ENCODE results near the gene MYO1B. TPM values are rescaled to one million over a fixed set of nuclear protein-coding genes. Genes with fewer than 3 reads are reported as not detected.
A peak's percentile ranks its signal among the peaks of the same experiment; 100 is the strongest.

The MYO1B gene
- total and polyA plus RNA-seq, 2 of the 4 experiments (the other 2 are of a cell fraction) = 57.2 to 116 TPM

DNA sequence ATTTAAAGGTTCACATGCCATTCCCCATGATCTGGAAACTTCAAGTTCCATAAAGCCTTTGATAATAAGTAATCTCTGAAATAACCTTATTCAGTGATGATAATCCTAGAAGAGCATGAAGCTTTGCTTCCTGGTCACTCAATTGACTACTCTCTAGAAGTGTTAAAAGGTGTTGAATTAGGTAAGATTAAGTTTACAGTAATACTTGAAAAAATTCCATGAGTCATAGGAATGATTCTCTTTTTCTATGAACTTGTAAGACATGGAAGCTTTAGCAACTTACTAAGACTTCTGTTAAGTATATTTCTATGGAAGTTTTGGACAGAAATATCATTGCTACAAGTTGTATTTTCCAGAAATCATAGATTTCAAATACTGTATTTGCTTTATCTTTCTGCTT, 100.6 kb downstream of the MYO1B start:
- no peak overlapping the region for H2BK120ac ChIP-seq (ENCODE audit: low read depth, low read length)
- BruUV-seq (replicated peaks) = no TSS peak
- ATAC-seq (ENCODE audit: low read depth) = peak; percentile 21

More for the DNA sequence above, 100.6 kb downstream of the MYO1B start:
- H3K79me1 ChIP-seq (ENCODE audit: low read depth in 1 of 2, low read length in 2 of 2) = peaks cover 37 to 69% of the 10 kb centered on the region in 2 experiments
- no peak overlapping the region; a peak in 1 of 4 replicates for H4K8ac ChIP-seq (ENCODE audit: low read depth in 2 of 2, low read length in 2 of 2)
- H3K4me1 ChIP-seq (ENCODE audit: control insufficient read depth, insufficient read depth, low read length) = peaks cover 45% of the 10 kb centered on the region
- no peak overlapping the region for H3K9ac ChIP-seq (ENCODE audit: low read depth, low read length)
- no peak overlapping the region; the same call in 1 of the 2 replicates for H4K5ac ChIP-seq (ENCODE audit: low read depth, low read length)
- H3K4me3 ChIP-seq (ENCODE audit: insufficient read depth, low read depth, low read length) = no peak overlapping the region
- no peak overlapping the region for H3K23ac ChIP-seq (ENCODE audit: low read depth, low read length)
- no peak overlapping the region for H2AK9ac ChIP-seq (replicated peaks; ENCODE audit: low read depth, low read length, poor library complexity)
- no peak overlapping the region for H3K14ac ChIP-seq (replicated peaks; ENCODE audit: low read depth, low read length)
- TF ChIP-seq CEBPB (IDR thresholded peaks at IDR 0.05; ENCODE audit: low read depth, low read length) = no peak
- TF ChIP-seq, protein P1, sequence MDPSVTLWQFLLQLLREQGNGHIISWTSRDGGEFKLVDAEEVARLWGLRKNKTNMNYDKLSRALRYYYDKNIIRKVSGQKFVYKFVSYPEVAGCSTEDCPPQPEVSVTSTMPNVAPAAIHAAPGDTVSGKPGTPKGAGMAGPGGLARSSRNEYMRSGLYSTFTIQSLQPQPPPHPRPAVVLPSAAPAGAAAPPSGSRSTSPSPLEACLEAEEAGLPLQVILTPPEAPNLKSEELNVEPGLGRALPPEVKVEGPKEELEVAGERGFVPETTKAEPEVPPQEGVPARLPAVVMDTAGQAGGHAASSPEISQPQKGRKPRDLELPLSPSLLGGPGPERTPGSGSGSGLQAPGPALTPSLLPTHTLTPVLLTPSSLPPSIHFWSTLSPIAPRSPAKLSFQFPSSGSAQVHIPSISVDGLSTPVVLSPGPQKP (IDR thresholded peaks at IDR 0.05; ENCODE audit: borderline replicate concordance, low read depth, low read length) = no peak
- TF ChIP-seq NFE2L2 (IDR thresholded peaks at IDR 0.05; ENCODE audit: low read depth, low read length) = no peak
- TF ChIP-seq FOS (IDR thresholded peaks at IDR 0.05; ENCODE audit: low read depth, low read length) = no peak
- TF ChIP-seq, protein P2, sequence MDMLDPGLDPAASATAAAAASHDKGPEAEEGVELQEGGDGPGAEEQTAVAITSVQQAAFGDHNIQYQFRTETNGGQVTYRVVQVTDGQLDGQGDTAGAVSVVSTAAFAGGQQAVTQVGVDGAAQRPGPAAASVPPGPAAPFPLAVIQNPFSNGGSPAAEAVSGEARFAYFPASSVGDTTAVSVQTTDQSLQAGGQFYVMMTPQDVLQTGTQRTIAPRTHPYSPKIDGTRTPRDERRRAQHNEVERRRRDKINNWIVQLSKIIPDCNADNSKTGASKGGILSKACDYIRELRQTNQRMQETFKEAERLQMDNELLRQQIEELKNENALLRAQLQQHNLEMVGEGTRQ (IDR thresholded peaks at IDR 0.05; ENCODE audit: low read depth, low read length) = no peak
- TF ChIP-seq MAFK (IDR thresholded peaks at IDR 0.05; ENCODE audit: low read depth, low read length) = no peak
- TF ChIP-seq RFX5 (IDR thresholded peaks at IDR 0.05; ENCODE audit: low read depth, low read length) = no peak
- TF ChIP-seq POLR2A (IDR thresholded peaks at IDR 0.05; ENCODE audit: low read depth, low read length) = no peak
- TF ChIP-seq CHD1 (IDR thresholded peaks at IDR 0.05; ENCODE audit: low read depth, low read length) = no peak
- no peak for TF ChIP-seq SMC3 (IDR thresholded peaks at IDR 0.05; ENCODE audit: low read depth, low read length)
- no peak for TF ChIP-seq RCOR1 (IDR thresholded peaks at IDR 0.05; ENCODE audit: insufficient replicate concordance, low read length)
- TF ChIP-seq, protein P3, sequence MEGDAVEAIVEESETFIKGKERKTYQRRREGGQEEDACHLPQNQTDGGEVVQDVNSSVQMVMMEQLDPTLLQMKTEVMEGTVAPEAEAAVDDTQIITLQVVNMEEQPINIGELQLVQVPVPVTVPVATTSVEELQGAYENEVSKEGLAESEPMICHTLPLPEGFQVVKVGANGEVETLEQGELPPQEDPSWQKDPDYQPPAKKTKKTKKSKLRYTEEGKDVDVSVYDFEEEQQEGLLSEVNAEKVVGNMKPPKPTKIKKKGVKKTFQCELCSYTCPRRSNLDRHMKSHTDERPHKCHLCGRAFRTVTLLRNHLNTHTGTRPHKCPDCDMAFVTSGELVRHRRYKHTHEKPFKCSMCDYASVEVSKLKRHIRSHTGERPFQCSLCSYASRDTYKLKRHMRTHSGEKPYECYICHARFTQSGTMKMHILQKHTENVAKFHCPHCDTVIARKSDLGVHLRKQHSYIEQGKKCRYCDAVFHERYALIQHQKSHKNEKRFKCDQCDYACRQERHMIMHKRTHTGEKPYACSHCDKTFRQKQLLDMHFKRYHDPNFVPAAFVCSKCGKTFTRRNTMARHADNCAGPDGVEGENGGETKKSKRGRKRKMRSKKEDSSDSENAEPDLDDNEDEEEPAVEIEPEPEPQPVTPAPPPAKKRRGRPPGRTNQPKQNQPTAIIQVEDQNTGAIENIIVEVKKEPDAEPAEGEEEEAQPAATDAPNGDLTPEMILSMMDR (conservative IDR thresholded peaks at IDR 0.05; ENCODE audit: low read depth, low read length) = no peak
- TF ChIP-seq BHLHE40 (IDR thresholded peaks at IDR 0.05; ENCODE audit: low read depth, low read length) = no peak
- no peak for TF ChIP-seq RAD21 (IDR thresholded peaks at IDR 0.05; ENCODE audit: low read length)
- no peak overlapping the region for H3K56ac ChIP-seq (ENCODE audit: extremely low read depth, insufficient read depth, low read length)
- CTCF ChIA-PET = interaction anchor here (1.7 kb wide), 1 partner anchor 41 kb away, joined by 4 read pairs; no protein-coding TSS in a partner anchor
- H3K9me3 ChIP-seq (ENCODE audit: control insufficient read depth, insufficient read depth, low read length) = no peaks in the 10 kb centered on the region
- dilution Hi-C loops (cut with HindIII; ENCODE audit: low sequenced_read_pairs, unreplicated experiment) = no loop called here
- peaks cover 43% of the 10 kb centered on the region for H3K36me3 ChIP-seq (ENCODE audit: control insufficient read depth, insufficient read depth, low read length)
- H2BK5ac ChIP-seq (ENCODE audit: low read depth, low read length, poor library complexity, severe bottlenecking) = peak overlapping the region; percentile 53
- H2BK20ac ChIP-seq (ENCODE audit: low read depth, low read length) = no peak overlapping the region
- peak; percentile 68 for DNase-seq
- peak overlapping the region; percentile 12 for H3K4me2 ChIP-seq (ENCODE audit: low read depth, low read length)
- in situ Hi-C loops (cut with MboI; ENCODE audit: low sequenced_read_pairs) = no loop called here
- H2AK5ac ChIP-seq (ENCODE audit: low read depth, low read length) = no peak overlapping the region
- no peak overlapping the region for H3K4ac ChIP-seq (ENCODE audit: low read depth, low read length)
- peaks cover 30% of the 10 kb centered on the region for H3K9me1 ChIP-seq (ENCODE audit: insufficient read depth, low read length)
- POLR2A ChIA-PET (ENCODE audit: unreplicated experiment) = no interaction called here
- H3K27ac ChIP-seq (ENCODE audit: insufficient read depth, low read length) = peak overlapping the region; percentile 66; the same call in 1 of the 2 replicates
- peak overlapping the region; percentile 36; the same call in 1 of the 2 replicates for H3K18ac ChIP-seq (ENCODE audit: low read depth, low read length)
- no peak overlapping the region for H2BK15ac ChIP-seq (ENCODE audit: low read depth, low read length)
- intact Hi-C loops (cut with micrococcal nuclease) = no loop called here
- H4K20me1 ChIP-seq (ENCODE audit: insufficient read depth, low read length) = no peaks in the 10 kb centered on the region
- H4K91ac ChIP-seq (ENCODE audit: insufficient read depth, low read depth, low read length) = no peak overlapping the region
- no peak overlapping the region for H2AFZ ChIP-seq (replicated peaks; ENCODE audit: low read length, poor library complexity)
- H3K27me3 ChIP-seq (ENCODE audit: control insufficient read depth, insufficient read depth, low read length) = no peaks in the 10 kb centered on the region

Data from IMR-90 (cell line).